ENCODE results near the gene UBE3B. TPM values are rescaled to one million over a fixed set of nuclear protein-coding genes. Genes with fewer than 3 reads are reported as not detected.

Gene UBE3B
- total and polyA plus RNA-seq, 2 donors (not counting 1 experiment from before 2014, with no cell fraction given), result 27.2 to 52.1 TPM

DNA sequence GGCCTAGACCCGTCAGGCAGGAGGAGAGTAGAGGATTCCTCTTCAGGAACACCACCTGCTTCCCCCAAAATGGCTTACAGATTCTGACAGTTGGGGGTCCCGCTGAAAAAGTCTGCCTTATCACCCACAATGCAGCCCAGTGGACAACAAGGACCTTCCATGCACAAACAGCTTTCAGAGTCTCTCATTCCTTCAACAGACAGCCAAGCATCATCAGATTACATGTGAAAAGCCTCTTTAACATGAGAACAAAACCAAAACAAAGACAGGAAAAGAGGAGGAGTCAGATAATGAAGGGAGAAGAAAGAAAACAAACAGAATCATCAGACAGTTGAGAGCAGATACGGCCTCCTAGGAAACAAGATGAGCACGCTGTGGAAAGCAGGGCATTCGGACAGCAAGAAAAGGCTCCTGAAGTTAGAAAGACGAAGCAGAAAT, 18.6 kb upstream of the UBE3B start:
- Histone ChIP-seq H2AFZ (ENCODE audit: insufficient read depth, low read depth, low read length, poor library complexity, severe bottlenecking) (no peak overlapping the region), H3K4me3 (ENCODE audit: control extremely low read depth in 1 of 5, extremely low read depth in 1 of 5, insufficient read depth in 1 of 5, low read depth in 2 of 5, low read length in 4 of 5) (no peak overlapping the region), H3K36me3 (replicated peaks in 1 of 2; ENCODE audit: control extremely low read depth in 1 of 2, control insufficient read depth in 1 of 2, extremely low read depth in 1 of 2, insufficient read depth in 2 of 2, low read length in 1 of 2) (peaks cover 18 to 48% of the 10 kb centered on the region in 2 experiments), H3K4me2 (replicated peaks; ENCODE audit: low read depth, low read length, poor library complexity, severe bottlenecking) (no peak overlapping the region), H3K27ac (ENCODE audit: low read length in 2 of 2) (no peak overlapping the region), H3K9ac (ENCODE audit: low read length) (no peak overlapping the region), H3K79me2 (ENCODE audit: control insufficient read depth, insufficient read depth, low read length) (peaks cover 37% of the 10 kb centered on the region), H3K9me3 (ENCODE audit: control extremely low read depth in 1 of 3, control insufficient read depth in 2 of 3, insufficient read depth in 1 of 3, low read length in 2 of 3) (no peaks in the 10 kb centered on the region), H3K4me1 (ENCODE audit: control insufficient read depth in 2 of 2, insufficient read depth in 2 of 2, low read length in 2 of 2) (peaks cover 8 to 11% of the 10 kb centered on the region in 2 donors), H3K27me3 (replicated peaks in 1 of 4; ENCODE audit: control extremely low read depth in 1 of 4, control insufficient read depth in 3 of 4, insufficient read depth in 4 of 4, low read length in 3 of 4) (no peaks in the 10 kb centered on the region), H4K20me1 (ENCODE audit: control insufficient read depth, insufficient read depth, low read length, poor library complexity, severe bottlenecking) (peaks cover 14% of the 10 kb centered on the region)
- no peaks in the 10 kb centered on the region for H3K27me3 Mint-ChIP-seq
- TF ChIP-seq EZH2 (IDR thresholded peaks at IDR 0.05; ENCODE audit: borderline replicate concordance, insufficient read depth, low read depth, low read length, poor library complexity, severe bottlenecking), result no peak
- TF ChIP-seq, protein P1, sequence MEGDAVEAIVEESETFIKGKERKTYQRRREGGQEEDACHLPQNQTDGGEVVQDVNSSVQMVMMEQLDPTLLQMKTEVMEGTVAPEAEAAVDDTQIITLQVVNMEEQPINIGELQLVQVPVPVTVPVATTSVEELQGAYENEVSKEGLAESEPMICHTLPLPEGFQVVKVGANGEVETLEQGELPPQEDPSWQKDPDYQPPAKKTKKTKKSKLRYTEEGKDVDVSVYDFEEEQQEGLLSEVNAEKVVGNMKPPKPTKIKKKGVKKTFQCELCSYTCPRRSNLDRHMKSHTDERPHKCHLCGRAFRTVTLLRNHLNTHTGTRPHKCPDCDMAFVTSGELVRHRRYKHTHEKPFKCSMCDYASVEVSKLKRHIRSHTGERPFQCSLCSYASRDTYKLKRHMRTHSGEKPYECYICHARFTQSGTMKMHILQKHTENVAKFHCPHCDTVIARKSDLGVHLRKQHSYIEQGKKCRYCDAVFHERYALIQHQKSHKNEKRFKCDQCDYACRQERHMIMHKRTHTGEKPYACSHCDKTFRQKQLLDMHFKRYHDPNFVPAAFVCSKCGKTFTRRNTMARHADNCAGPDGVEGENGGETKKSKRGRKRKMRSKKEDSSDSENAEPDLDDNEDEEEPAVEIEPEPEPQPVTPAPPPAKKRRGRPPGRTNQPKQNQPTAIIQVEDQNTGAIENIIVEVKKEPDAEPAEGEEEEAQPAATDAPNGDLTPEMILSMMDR (IDR thresholded peaks at IDR 0.05), result no peak
- no peak overlapping the region for H3K4me3 Mint-ChIP-seq
- 98% methylated on average over 6 of the region's 6 CpGs for WGBS (ENCODE audit: insufficient coverage)
- ATAC-seq (ENCODE audit: low read depth), result no peak
- H3K27ac Mint-ChIP-seq, result no peak overlapping the region
- no peaks in the 10 kb centered on the region for H3K9me3 Mint-ChIP-seq (ENCODE audit: insufficient read depth)
- CTCF ChIA-PET, result no interaction called here
- POLR2A ChIA-PET, result no interaction called here
- intact Hi-C loops (cut with micrococcal nuclease), result no loop called here
- H3K4me1 Mint-ChIP-seq, result peaks cover 20% of the 10 kb centered on the region
- DNase-seq, result no peak

DNA sequence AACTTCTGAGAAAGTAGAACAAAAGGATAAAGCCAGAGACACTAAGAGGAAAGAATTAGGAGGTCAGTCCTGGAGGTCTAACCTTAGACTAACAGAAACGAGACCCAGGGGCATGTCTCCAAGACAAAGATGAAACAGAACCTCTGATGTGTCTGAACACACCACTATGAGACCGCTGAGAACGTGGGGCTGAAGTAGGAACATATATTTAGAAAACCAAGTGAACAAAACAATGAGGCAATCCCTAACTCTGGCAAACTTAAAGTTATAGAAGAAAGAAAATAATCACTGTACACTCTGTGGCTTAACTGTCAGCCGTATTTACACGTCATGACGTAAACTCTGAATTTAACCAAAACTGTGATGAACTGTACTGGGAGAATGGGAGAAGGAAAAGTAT, 18.2 kb upstream of the UBE3B start:
- peaks cover 18% of the 10 kb centered on the region for H4K20me1 ChIP-seq (ENCODE audit: control insufficient read depth, insufficient read depth, low read length, poor library complexity, severe bottlenecking)
- H3K4me3 ChIP-seq (ENCODE audit: control extremely low read depth in 1 of 5, extremely low read depth in 1 of 5, insufficient read depth in 1 of 5, low read depth in 2 of 5, low read length in 4 of 5), result no peak overlapping the region
- WGBS (ENCODE audit: insufficient coverage), result no CpG with 5 or more reads among the region's 6 CpGs
- Mint-ChIP-seq H3K4me1 (peaks cover 21% of the 10 kb centered on the region), H3K9me3 (ENCODE audit: insufficient read depth) (no peaks in the 10 kb centered on the region), H3K27ac (no peak overlapping the region), H3K4me3 (no peak overlapping the region), H3K27me3 (no peaks in the 10 kb centered on the region)
- H2AFZ ChIP-seq (ENCODE audit: insufficient read depth, low read depth, low read length, poor library complexity, severe bottlenecking), result no peak overlapping the region
- intact Hi-C loops (cut with micrococcal nuclease), result no loop called here
- no peak overlapping the region for H3K27ac ChIP-seq (ENCODE audit: low read length in 2 of 2)
- ChIA-PET CTCF (no interaction called here), POLR2A (no interaction called here)
- H3K36me3 ChIP-seq (replicated peaks in 1 of 2; ENCODE audit: control extremely low read depth in 1 of 2, control insufficient read depth in 1 of 2, extremely low read depth in 1 of 2, insufficient read depth in 2 of 2, low read length in 1 of 2), result peaks cover 18 to 44% of the 10 kb centered on the region in 2 experiments
- TF ChIP-seq, protein P1 (IDR thresholded peaks at IDR 0.05), result no peak
- TF ChIP-seq EZH2 (IDR thresholded peaks at IDR 0.05; ENCODE audit: borderline replicate concordance, insufficient read depth, low read depth, low read length, poor library complexity, severe bottlenecking), result no peak
- no peaks in the 10 kb centered on the region for H3K27me3 ChIP-seq (replicated peaks in 1 of 4; ENCODE audit: control extremely low read depth in 1 of 4, control insufficient read depth in 3 of 4, insufficient read depth in 4 of 4, low read length in 3 of 4)
- DNase-seq, result no peak
- no peak overlapping the region for H3K4me2 ChIP-seq (replicated peaks; ENCODE audit: low read depth, low read length, poor library complexity, severe bottlenecking)
- no peak overlapping the region for H3K9ac ChIP-seq (ENCODE audit: low read length)
- H3K4me1 ChIP-seq (ENCODE audit: control insufficient read depth in 2 of 2, insufficient read depth in 2 of 2, low read length in 2 of 2), result peaks cover 8 to 11% of the 10 kb centered on the region in 2 donors
- H3K79me2 ChIP-seq (ENCODE audit: control insufficient read depth, insufficient read depth, low read length), result peaks cover 41% of the 10 kb centered on the region
- H3K9me3 ChIP-seq (ENCODE audit: control extremely low read depth in 1 of 3, control insufficient read depth in 2 of 3, insufficient read depth in 1 of 3, low read length in 2 of 3), result no peaks in the 10 kb centered on the region
- ATAC-seq (ENCODE audit: low read depth), result no peak

Measured in B cell (primary cell).